GM20000 (cell line): ENCODE data around the gene ZNF14.
"Not testable (repeated sequence)": the region's sequence is repeated elsewhere in the genome, so short reads cannot be mapped to it uniquely, and the experiment has no call there.

Source experiments
- DNase-seq: peaks from one replicate; pipeline ENCODE4 v3.0.0; 2012; ENCODE audit warnings: low spot score
- CTCF ChIP-seq: IDR thresholded peaks from 2 replicates; pipeline ENCODE4 v1.5.1; 2012; ENCODE audit warnings: mild to moderate bottlenecking, control low read depth; ENCODE audit errors: extremely low read depth, missing control alignments

Gene ZNF14

GRCh38 chr19:19711934-19712828 is 20.7 kb downstream of the ZNF14 start:
- no peak for DNase-seq
- no peak for TF ChIP-seq CTCF

GRCh38 chr19:19711306-19711933 is 21.5 kb downstream of the ZNF14 start:
- no peak for TF ChIP-seq CTCF
- no peak for DNase-seq

GRCh38 chr19:19710506-19710905 is 22.4 kb downstream of the ZNF14 start:
- no peak for DNase-seq
- no peak for TF ChIP-seq CTCF

GRCh38 chr19:19704836-19705235 is 28.1 kb downstream of the ZNF14 start:
- no peak for TF ChIP-seq CTCF
- DNase-seq, result no peak

- not testable (repeated sequence) for DNase-seq
Measured at GRCh38 chr19:19700493-19700892, 32.4 kb downstream of the ZNF14 start.

GRCh38 chr19:19697589-19697988 is 35.3 kb downstream of the ZNF14 start:
- TF ChIP-seq CTCF, result no peak
- DNase-seq, result no peak

- no peak for TF ChIP-seq CTCF
- DNase-seq, result no peak
Measured at GRCh38 chr19:19696386-19696785, 36.5 kb downstream of the ZNF14 start.

GRCh38 chr19:19691683-19692082 is 41.2 kb downstream of the ZNF14 start:
- no peak for DNase-seq
- no peak for TF ChIP-seq CTCF

GRCh38 chr19:19689023-19689422 is 43.9 kb downstream of the ZNF14 start:
- DNase-seq, result not testable (repeated sequence)
